ENCODE measurements around the gene ZSWIM9.
A peak's percentile ranks its signal among the peaks of the same experiment; 100 is the strongest.

DNA sequence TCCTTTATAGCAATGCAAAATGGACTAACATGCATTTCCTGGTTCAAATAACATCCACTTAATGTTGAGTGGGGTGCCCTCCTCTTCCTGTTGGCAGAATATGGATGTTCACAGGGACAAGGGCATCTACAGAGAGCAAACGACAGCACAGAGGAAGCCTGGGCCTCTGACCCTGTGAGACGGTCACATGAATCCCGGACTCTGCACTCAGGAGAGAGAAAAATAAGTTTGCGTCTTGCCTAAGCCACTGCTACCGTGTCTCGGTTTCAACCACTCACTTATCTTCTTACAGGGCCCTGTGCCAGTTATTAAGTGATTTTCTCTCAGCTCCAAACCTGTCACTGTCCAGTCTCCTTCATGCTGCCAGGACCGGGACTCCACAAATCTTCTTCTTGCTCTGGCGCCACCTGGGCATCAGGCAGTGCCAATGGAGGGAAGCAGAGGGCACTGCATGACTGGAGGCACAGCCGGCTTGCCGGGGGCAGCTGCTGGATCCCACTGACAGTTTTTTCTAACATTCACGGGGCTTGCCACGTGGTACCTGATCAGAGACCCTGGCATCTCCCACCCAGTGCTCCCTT lies 12.2 kb upstream of the ZSWIM9 start:
- TF ChIP-seq, protein P1, sequence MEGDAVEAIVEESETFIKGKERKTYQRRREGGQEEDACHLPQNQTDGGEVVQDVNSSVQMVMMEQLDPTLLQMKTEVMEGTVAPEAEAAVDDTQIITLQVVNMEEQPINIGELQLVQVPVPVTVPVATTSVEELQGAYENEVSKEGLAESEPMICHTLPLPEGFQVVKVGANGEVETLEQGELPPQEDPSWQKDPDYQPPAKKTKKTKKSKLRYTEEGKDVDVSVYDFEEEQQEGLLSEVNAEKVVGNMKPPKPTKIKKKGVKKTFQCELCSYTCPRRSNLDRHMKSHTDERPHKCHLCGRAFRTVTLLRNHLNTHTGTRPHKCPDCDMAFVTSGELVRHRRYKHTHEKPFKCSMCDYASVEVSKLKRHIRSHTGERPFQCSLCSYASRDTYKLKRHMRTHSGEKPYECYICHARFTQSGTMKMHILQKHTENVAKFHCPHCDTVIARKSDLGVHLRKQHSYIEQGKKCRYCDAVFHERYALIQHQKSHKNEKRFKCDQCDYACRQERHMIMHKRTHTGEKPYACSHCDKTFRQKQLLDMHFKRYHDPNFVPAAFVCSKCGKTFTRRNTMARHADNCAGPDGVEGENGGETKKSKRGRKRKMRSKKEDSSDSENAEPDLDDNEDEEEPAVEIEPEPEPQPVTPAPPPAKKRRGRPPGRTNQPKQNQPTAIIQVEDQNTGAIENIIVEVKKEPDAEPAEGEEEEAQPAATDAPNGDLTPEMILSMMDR (conservative IDR thresholded peaks at IDR 0.05; ENCODE audit: low read depth, low read length), result 0 out of 2 replicates have a peak, but pooled peaks have one; percentile 23
- no peak for TF ChIP-seq EZH2 (IDR thresholded peaks at IDR 0.05; ENCODE audit: low read length, unreplicated experiment)

Data from PC-3 (cell line).